T-helper 17 cell (primary cell): ENCODE results near the gene YY1AP1. TPM values are rescaled to one million over a fixed set of nuclear protein-coding genes. Genes with fewer than 3 reads are reported as not detected.
A peak's percentile ranks its signal among the peaks of the same experiment; 100 is the strongest.
"Not testable (repeated sequence)": the region's sequence is repeated elsewhere in the genome, so short reads cannot be mapped to it uniquely, and the experiment has no call there.

Experiments
- ATAC-seq: fragments of 150-1000 bp; cut with Tn5 transposase; 2 replicates; pipeline ENCODE4 v1.10.0; 2021; ENCODE audit warnings: mild to moderate bottlenecking, moderate library complexity
- DNase-seq, 3 donors: peaks; one replicate each; pipeline versions ENCODE4 v3.0.0 to v3.0.0-alpha.2; 2020 to 2021
- H3K9me3 ChIP-seq: one replicate; pipeline ENCODE4 v1.7.0; 2013; ENCODE audit warnings: low read length, mild to moderate bottlenecking; ENCODE audit not compliant: control insufficient read depth, poor library complexity, severe bottlenecking
- H3K27ac Mint-ChIP-seq: one replicate; pipeline ENCODE4 v1.8.0; 2022; ENCODE audit warnings: mild to moderate bottlenecking, moderate library complexity, mixed read lengths
- H3K27me3 Mint-ChIP-seq: one replicate; pipeline ENCODE4 v1.8.0; 2022; ENCODE audit warnings: mixed read lengths
- H3K36me3 Mint-ChIP-seq: one replicate; pipeline ENCODE4 v1.8.0; 2022; ENCODE audit warnings: low read depth, mixed read lengths
- H3K4me1 Mint-ChIP-seq: one replicate; pipeline ENCODE4 v1.8.0; 2022; ENCODE audit warnings: mild to moderate bottlenecking, mixed read lengths
- H3K4me3 Mint-ChIP-seq: one replicate; pipeline ENCODE4 v1.8.0; 2022; ENCODE audit warnings: mild to moderate bottlenecking, moderate library complexity, mixed read lengths
- total RNA-seq, 4 donors: library from RNA in 2 of 4; stranded (reverse) in 2 of 4; gene quantifications; one replicate each; pipeline ENCODE4 v1.2.3 and lab custom pipeline; 2022 to 2026

The YY1AP1 gene, protein sequence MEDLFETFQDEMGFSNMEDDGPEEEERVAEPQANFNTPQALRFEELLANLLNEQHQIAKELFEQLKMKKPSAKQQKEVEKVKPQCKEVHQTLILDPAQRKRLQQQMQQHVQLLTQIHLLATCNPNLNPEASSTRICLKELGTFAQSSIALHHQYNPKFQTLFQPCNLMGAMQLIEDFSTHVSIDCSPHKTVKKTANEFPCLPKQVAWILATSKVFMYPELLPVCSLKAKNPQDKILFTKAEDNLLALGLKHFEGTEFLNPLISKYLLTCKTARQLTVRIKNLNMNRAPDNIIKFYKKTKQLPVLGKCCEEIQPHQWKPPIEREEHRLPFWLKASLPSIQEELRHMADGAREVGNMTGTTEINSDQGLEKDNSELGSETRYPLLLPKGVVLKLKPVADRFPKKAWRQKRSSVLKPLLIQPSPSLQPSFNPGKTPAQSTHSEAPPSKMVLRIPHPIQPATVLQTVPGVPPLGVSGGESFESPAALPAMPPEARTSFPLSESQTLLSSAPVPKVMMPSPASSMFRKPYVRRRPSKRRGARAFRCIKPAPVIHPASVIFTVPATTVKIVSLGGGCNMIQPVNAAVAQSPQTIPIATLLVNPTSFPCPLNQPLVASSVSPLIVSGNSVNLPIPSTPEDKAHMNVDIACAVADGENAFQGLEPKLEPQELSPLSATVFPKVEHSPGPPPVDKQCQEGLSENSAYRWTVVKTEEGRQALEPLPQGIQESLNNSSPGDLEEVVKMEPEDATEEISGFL
- total RNA-seq (10 to 100 TPM; 85.0 to 86.4 TPM), total RNA-seq (lab: John Stamatoyannopoulos, UW) (81.3 to 88.0 reads per million in 2 donors)

DNA sequence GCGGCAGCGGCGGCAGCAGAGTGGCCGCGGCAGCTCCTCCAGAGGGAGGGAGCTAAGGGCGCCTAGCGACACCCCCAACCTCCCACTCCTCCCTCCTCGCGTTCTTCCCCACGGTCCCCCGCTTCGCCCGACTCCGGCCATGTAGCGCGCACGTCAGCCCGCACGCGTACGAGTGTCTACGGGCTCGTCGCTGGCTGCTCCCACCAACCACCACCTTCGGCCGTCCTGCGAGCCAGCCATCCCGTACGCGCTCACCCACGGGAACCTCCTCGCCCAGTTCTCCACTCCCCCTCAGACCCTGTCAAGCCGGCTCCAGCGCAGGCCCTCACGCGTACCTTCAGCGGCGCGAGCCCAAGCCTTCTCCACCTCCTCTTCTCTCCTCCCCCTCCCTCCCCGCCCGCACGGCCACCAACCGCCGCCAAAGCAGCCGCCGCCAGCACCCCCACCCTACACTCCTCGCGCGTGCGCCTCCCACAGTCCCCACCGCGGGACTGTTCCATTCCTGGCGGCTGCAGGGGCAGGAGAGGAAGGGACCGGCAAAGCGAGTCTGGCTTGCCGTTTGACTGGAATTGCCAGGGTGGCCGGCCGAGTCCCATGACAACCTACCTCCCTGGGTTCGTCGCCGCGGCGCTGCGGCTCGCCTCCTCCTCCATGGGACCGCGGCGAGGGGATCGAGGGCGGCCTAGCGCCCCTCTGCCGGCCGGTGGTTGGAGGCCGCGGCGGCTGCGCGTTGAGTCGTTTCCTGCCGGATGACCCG, at the start of gene YY1AP1:
Gene YY1AP1 (minus strand): TSS at position 451 of the 757 bp plus-strand sequence. CDS start 8,338 bp downstream, outside the sequence.
- Mint-ChIP-seq H3K27me3 (no peaks in the 10 kb centered on the region), H3K4me3 (peak within 1 kb of the TSS; percentile 97), H3K36me3 (no peaks in the 10 kb centered on the region), H3K4me1 (peaks cover 37% of the 10 kb centered on the region), H3K27ac (peak within 1 kb of the TSS; percentile 94)
- ATAC-seq (peak; percentile 87), DNase-seq (peak; percentile 85)
- no peaks in the 10 kb centered on the region for H3K9me3 ChIP-seq

DNA sequence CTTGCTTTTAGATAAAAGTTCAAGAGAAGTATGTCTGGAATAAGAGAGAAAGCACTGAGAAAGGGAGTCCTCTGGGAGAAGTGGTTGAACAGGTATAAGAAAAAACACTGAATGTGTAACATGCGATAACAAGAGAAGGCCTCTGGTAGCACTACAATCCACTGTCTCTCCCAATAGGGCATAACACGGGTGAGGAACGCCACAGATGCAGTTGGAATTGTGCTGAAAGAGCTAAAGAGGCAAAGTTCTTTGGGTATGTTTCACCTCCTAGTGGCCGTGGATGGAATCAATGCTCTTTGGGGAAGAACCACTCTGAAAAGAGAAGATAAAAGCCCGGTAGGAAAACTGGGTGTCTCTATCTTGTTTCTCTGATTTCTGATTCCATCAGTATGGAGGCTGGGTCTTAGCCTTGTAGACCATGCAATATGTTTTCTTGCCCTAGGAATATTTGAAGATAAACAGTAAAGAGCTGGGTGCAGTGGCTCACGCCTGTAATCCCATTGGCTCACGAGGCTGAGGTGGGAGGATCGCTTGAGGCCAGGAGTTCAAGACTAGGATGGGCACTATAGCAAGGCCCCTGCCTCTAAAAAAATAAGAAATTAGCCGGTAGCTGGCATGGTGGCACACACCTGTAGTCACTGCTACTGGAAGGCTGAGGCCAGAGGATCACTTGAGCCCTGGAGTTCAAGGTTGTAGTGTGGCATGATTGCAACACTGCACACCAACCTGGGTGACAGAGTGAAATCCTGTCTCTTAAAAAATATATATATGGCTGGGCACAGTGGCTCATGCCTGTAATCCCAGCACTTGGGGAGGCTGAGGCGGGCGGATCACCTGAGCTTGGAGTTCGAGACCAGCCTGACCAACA, 40.7 kb upstream of the YY1AP1 start:
- DNase-seq: peak in 1 of 3 donors; percentile 26
- Mint-ChIP-seq H3K27ac (peak overlapping the region; percentile 39), H3K36me3 (peaks cover 3% of the 10 kb centered on the region)

DNA sequence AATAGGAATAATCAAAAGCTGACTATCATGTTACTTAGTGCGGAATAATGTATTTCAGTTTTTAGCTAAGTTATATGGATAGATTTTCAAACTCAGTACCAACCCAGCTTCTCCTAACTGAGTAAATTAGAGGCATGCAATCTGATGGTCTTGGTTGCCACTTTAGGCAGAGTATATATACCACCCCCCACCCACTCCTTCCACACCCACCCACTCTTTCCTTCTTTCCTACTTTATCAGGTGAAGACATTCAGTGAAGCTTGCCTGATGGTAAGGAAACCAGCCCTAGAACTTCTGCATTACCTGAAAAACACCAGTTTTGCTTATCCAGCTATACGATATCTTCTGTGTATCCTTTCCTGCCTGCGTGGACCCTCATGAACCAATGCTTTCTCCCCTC, 36.6 kb upstream of the YY1AP1 start:
- H3K27me3 Mint-ChIP-seq: no peaks in the 10 kb centered on the region
- no peak overlapping the region for H3K27ac Mint-ChIP-seq
- ATAC-seq (no peak), DNase-seq (no peak)
- H3K9me3 ChIP-seq: no peaks in the 10 kb centered on the region
- H3K4me1 Mint-ChIP-seq: no peaks in the 10 kb centered on the region
- H3K4me3 Mint-ChIP-seq: no peak overlapping the region
- H3K36me3 Mint-ChIP-seq: no peaks in the 10 kb centered on the region

More for the DNA sequence above, 40.7 kb upstream of the YY1AP1 start:
- H3K9me3 ChIP-seq: no peaks in the 10 kb centered on the region
- Mint-ChIP-seq H3K27me3 (no peaks in the 10 kb centered on the region), H3K4me1 (no peaks in the 10 kb centered on the region), H3K4me3 (no peak overlapping the region)
- ATAC-seq: peak; percentile 54

DNA sequence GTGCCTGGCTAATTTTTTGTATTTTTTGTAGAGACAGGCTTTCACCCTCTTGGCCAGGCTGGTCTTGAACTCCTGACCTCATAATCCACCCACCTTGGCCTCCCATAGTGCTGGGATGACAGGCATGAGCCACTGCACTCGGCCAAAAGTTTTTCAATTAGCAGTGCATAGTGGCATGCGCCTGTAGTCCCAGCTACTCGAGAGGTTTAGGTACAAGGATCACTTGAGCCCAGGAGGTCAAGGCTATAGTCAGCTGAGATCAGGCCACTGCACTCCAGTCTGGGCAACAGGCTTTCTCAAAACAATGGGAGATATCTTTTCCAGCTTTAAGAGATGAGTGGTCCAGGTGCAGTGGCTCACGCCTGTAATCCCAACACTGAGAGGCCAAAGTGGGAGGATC, 31.1 kb upstream of the YY1AP1 start:
- Mint-ChIP-seq H3K4me1 (peaks cover 2% of the 10 kb centered on the region), H3K4me3 (no peak overlapping the region), H3K27me3 (no peaks in the 10 kb centered on the region), H3K27ac (peak overlapping the region; percentile 61), H3K36me3 (no peaks in the 10 kb centered on the region)
- ATAC-seq: no peak
- DNase-seq: no peak
- H3K9me3 ChIP-seq: no peaks in the 10 kb centered on the region

DNA sequence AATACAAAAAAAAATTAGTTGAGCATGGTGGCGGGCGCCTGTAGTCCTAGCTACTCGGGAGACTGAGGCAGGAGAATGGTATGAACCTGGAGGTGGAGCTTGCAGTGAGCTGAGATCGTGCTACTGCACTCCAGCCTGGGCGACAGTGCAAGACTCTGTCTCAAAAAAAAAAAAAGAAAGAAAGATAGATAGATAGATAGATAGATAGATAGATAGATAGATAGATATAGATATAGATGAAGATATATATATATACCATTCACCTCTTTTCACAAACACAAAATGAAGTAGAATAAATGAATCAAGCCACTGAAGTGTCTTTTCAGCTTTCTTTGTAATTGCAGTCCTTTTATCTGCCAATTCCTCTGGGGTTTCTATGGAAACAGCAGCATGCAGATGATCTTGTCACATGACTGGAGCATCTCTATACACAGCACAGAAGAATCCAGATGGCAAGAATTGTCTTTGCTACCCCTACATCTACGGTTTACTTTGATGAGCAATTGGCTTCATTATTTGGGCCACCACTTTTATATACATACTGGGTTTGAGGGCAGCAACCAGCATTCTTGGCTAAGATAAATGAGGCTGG, 30.0 kb upstream of the YY1AP1 start:
- not testable (repeated sequence) for ATAC-seq, H3K4me1 Mint-ChIP-seq, H3K4me3 Mint-ChIP-seq, DNase-seq, H3K9me3 ChIP-seq, H3K36me3 Mint-ChIP-seq, H3K27me3 Mint-ChIP-seq
- H3K27ac Mint-ChIP-seq: peak overlapping the region; percentile 24

DNA sequence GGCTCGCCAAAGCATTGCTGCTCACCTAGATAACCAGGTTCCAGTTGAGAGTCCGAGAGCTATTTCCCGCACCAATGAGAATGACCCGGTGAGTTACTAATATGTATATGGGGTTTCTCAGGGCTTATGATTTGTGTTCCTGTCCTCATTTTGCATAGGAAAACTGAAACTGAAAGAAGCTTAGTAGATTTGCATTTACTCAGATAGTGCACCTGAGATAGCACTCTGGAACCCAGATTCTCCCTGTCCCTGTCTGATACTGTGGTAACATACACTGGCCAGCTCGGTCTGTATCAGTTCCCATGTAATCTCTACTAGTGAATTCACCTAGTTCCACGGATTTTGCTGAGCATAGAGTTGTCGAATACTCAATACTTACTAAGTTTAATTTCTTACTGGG, 28.5 kb upstream of the YY1AP1 start:
- Mint-ChIP-seq H3K27ac (no peak overlapping the region), H3K27me3 (no peaks in the 10 kb centered on the region), H3K4me1 (peaks cover 2% of the 10 kb centered on the region), H3K36me3 (peaks cover 3% of the 10 kb centered on the region), H3K4me3 (no peak overlapping the region)
- peak; percentile 36 for ATAC-seq
- DNase-seq: no peak
- no peaks in the 10 kb centered on the region for H3K9me3 ChIP-seq

DNA sequence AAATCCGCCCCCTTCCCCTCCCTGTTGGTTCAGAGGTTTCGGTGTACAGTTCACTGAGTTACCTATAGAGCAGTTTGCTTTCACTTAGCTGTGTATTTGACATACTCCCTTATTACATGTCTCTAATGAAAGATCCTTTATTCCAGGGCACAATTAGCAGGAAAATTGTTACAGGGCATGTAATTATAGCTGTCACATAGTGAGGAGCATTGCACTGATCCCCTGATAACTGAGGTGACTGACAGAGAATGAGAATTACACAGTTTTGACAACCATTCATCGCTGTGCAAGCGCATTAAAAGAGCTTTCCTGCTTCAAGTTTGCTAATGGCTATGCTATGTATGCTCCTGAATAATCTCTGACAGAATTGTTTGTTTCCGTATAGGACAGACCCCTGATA, 27.2 kb upstream of the YY1AP1 start:
- DNase-seq: no peak
- Mint-ChIP-seq H3K4me1 (peaks cover 2% of the 10 kb centered on the region), H3K27me3 (no peaks in the 10 kb centered on the region), H3K4me3 (no peak overlapping the region), H3K36me3 (peaks cover 3% of the 10 kb centered on the region), H3K27ac (peak overlapping the region; percentile 41)
- no peaks in the 10 kb centered on the region for H3K9me3 ChIP-seq
- no peak for ATAC-seq

DNA sequence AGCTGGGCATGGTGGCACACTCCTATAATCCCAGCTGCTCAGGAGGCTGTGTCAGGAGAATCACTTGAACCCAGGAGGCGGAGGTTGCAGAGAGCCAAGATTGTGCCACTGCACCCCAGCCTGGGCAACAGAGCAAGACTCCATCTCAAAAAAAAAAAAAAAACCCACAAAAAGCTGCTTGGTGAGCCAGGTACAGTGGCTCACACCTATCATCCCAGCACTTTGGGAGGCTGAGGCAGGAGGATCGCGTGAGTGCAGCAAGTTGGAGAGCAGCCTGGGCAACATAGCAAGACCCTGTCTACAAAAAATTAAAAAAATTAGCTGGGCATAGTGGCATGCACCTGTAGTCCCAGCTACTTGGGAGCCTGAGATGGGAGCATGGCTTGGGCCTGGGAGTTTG, 26.5 kb upstream of the YY1AP1 start:
- H3K36me3 Mint-ChIP-seq, H3K4me1 Mint-ChIP-seq, H3K9me3 ChIP-seq, DNase-seq, H3K27me3 Mint-ChIP-seq, H3K4me3 Mint-ChIP-seq, ATAC-seq: not testable (repeated sequence)
- peak overlapping the region; percentile 49 for H3K27ac Mint-ChIP-seq

DNA sequence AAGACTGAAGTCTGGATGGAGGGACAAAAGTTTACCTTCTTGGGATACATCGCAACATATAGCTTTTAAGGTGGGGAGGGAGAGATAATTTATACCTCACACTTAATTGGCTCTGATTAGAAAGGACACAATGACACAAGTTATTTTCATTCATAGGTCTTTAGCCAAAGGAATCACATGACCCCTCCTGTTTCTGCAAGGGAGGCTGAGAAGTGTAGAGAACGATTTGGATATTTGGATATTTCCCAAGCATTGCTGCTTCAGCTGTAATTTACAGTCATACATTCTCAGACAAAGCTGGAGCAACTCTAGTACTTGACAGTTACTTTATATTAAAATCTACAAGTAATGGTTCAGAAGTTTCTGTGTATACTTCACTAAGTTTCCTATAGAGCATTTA, 24.5 kb upstream of the YY1AP1 start:
- DNase-seq: no peak
- no peak overlapping the region for H3K27ac Mint-ChIP-seq
- H3K36me3 Mint-ChIP-seq: peaks cover 3% of the 10 kb centered on the region

DNA sequence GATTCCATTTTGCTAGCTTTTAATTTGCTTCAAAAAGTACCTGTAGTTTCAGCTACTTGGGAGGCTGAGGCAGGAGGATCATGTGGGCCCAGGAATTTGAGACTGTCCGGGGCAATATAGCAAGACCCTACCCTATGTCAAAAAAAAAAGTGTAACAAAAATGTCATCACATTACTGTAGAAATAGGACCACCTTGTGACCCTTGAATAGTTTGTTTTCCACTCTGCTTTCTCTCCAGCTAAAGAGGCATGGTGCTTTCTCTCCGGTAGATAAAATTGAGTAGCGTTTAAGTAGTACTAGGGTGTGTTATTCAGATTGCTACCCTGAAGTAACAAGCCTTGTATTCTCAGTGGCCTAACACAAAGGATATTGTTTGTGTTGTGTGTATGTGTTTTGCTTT, 24.1 kb upstream of the YY1AP1 start:
- not testable (repeated sequence) for H3K9me3 ChIP-seq, H3K4me3 Mint-ChIP-seq, H3K4me1 Mint-ChIP-seq, ATAC-seq, H3K36me3 Mint-ChIP-seq, H3K27ac Mint-ChIP-seq, DNase-seq, H3K27me3 Mint-ChIP-seq

More for the DNA sequence above, 24.5 kb upstream of the YY1AP1 start:
- no peaks in the 10 kb centered on the region for H3K9me3 ChIP-seq
- H3K27me3 Mint-ChIP-seq: no peaks in the 10 kb centered on the region
- no peak overlapping the region for H3K4me3 Mint-ChIP-seq
- no peak for ATAC-seq
- peaks cover 2% of the 10 kb centered on the region for H3K4me1 Mint-ChIP-seq

DNA sequence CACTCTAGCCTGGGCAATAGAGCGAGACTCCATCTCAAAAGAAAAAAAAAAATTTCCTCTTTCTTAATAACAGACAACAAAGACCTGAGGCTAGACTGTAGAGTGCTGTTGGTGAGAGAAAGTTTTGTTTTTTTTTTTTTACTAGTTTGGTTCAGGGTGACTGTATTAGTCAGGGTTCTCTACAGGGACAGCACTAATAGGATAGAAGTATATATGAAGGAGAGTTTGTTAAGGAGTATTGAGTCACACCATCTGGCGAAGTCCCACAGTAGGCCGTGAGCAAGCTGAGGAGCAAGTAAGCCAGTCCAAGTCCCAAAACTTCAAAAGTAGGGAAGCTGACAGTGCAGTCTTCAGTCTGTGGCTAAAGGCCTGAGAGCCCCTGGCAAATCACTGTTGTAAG, 22.9 kb upstream of the YY1AP1 start:
- H3K4me3 Mint-ChIP-seq, H3K36me3 Mint-ChIP-seq, H3K4me1 Mint-ChIP-seq, H3K27ac Mint-ChIP-seq, H3K9me3 ChIP-seq, H3K27me3 Mint-ChIP-seq, DNase-seq, ATAC-seq: not testable (repeated sequence)

DNA sequence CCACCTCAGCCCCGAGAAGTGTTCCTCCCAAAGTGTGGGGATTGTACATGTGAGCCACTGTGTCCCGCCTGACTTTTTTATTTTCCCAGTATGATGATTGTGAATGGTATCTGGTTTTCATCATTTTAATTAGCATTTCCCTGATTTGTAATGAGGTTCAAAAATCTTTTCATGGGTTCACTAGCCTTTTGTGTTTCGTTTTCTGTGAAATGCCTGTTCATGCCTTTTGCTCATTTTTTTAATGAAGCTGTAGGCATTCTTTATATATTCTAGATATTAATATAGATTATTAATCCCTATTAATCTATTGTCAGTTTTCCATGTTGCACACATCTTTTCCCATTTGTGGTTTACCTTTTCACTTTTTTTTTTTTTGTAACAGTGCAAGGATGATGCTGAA, 20.8 kb upstream of the YY1AP1 start:
- no peaks in the 10 kb centered on the region for H3K9me3 ChIP-seq
- no peak overlapping the region for H3K27ac Mint-ChIP-seq
- DNase-seq (no peak), ATAC-seq (no peak)
- H3K36me3 Mint-ChIP-seq: peaks cover 3% of the 10 kb centered on the region
- H3K4me3 Mint-ChIP-seq: no peak overlapping the region
- peaks cover 13% of the 10 kb centered on the region for H3K4me1 Mint-ChIP-seq
- no peaks in the 10 kb centered on the region for H3K27me3 Mint-ChIP-seq
